Superior temporal gyrus (tissue), 1 donor: ENCODE measurements around the gene MYLK4.
A peak's percentile ranks its signal among the peaks of the same experiment; 100 is the strongest.
"Not testable (repeated sequence)": the region's sequence is repeated elsewhere in the genome, so short reads cannot be mapped to it uniquely, and the experiment has no call there.

Source experiments
- DNase-seq: peaks from one replicate; pipeline ENCODE4 v3.0.0-alpha.2; 2016; ENCODE audit errors: extremely low spot score

MYLK4 gene

DNA sequence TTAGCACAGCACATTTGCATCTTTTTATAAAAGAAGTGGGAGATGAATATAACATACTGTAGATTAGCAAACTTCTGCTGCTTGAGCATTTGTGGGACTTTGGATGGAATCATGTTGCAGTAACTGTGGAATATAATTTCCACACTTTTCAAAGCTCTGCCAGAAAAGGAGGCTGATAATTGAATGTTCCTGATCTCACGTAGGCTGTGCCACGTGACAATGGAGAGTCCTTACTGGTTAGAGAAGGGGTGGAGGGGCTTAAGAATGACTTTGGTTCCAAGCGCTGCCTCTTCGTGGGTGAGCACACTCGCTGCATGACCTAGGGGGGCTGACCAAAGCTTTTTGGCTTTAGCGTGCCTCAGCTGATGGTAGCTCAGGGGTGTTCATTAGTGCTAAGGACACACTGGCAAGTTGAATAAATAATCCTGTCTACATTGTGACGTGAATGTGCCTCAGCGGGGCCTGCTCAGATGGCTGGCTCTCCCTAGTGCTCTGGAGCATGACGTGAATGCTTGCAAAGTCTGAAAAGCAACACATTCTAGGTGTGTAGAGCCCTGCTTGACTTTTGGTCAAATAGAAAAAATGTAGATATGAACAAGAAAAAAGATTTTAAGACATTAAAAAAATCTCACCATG is 29.5 kb upstream of the MYLK4 start:
- DNase-seq = no peak

DNA sequence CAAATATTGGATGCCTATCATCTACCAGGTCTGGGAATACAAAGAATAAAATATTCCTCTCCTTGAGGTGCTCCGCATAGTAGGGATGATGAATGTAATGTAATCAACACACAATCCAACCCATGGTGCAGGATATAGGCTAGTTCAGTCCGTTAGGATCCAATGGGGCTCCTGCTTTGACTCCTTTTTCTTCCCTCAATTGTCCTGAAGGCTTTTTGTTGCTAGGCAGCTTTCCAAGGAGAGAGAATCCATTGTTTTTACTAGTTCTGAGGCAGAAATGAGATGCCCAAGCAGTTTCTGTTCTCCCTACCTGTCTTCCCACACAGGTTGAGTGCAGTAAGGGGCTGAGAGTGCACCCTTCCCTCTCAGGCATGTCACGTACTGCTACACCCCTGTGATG is 26.5 kb upstream of the MYLK4 start:
- DNase-seq = no peak

DNA sequence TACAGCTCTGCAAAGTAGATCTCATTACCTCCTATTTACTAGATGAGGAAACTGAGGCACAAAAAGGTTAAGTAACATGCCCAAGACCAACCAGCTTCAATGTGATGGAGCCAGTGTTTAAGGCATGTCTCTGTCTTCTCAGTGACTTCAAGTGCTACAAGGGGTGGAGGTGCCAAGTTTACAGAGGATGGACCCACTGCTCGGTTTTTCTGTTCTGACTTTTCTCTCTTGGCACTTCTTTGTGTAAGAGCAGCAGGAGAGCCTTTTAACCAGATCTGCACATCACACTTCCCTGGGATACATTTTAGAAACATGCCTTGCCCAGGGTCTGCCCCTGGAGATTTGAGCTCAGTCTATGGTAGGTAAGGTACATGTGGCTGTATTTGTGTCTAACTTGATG is 24.3 kb upstream of the MYLK4 start:
- no peak for DNase-seq

DNA sequence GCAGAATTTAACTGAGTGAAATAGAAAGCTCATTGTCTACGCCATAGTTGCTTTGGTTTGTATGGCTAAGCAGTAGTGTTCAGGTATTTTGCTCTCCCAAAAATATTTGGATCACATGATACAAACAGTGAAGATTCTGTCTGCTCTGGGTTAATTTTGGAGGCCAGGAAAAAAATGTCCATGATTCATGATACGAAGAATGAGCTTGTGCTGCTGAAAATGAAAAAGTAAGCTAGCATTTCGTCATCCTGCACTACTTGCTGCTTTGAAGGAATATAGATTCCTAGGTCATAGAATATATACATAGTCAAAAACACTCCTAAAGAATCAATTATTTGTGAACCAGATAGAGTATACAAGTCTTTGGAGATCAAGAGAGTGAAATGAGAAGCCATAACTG is 22.7 kb upstream of the MYLK4 start:
- DNase-seq = no peak

DNA sequence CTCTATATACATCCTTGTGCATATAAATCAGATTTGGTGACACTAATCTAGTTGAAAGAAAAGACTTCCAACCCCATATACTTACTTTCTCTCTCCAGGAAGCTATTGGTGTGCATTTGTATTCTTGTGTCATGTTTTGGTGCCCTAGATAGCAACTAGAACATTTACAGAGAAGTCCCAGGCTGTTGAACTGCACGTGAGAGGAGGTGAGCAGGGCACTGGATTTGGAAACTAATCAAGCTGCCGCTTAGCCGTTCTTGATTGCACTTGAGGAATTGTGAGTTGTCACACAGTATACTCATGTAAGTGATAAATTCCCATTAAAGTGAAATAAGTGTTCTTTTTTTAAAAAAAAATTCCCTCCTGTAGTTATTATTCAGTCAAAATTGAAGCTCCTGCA is 22.1 kb upstream of the MYLK4 start:
- DNase-seq = no peak

GRCh38 chr6:2771079-2771478 is 20.4 kb upstream of the MYLK4 start:
- no peak for DNase-seq

DNA sequence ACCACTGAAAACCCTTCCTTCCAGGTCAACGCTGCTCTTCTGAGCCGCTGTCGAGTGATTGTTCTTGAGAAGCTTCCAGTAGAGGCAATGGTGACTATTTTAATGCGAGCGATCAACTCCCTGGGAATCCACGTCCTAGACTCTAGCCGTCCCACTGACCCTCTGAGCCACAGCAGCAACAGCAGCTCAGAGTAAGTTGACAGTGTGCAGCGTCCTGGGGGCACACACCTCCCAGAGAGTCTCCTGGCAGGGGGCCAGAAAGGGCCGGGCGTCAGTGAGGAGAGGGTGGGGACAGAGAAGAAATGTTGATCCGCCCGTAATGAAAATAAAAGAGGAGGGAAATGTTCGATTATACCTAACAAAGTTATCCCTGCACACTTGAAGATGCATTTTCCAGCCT is 19.4 kb upstream of the MYLK4 start:
- no peak for DNase-seq

DNA sequence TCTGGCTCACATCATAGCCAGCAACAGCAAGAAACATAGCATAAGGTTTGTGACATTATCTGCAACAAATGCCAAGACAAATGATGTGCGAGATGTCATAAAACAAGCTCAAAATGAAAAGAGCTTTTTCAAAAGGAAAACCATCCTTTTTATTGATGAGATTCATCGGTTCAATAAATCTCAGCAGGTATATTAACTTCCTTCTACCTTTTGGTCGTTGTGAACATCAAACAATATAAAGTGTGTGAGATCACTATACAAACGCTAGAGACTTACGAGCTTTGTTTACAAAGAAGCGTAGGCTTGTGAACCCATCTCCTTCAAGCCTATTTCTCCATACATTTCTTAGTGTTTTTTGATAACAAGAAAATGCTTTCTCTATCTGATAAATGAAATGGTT is 18.0 kb upstream of the MYLK4 start:
- DNase-seq = no peak

GRCh38 chr6:2767657-2768524 is 17.2 kb upstream of the MYLK4 start:
- DNase-seq = no peak

DNA sequence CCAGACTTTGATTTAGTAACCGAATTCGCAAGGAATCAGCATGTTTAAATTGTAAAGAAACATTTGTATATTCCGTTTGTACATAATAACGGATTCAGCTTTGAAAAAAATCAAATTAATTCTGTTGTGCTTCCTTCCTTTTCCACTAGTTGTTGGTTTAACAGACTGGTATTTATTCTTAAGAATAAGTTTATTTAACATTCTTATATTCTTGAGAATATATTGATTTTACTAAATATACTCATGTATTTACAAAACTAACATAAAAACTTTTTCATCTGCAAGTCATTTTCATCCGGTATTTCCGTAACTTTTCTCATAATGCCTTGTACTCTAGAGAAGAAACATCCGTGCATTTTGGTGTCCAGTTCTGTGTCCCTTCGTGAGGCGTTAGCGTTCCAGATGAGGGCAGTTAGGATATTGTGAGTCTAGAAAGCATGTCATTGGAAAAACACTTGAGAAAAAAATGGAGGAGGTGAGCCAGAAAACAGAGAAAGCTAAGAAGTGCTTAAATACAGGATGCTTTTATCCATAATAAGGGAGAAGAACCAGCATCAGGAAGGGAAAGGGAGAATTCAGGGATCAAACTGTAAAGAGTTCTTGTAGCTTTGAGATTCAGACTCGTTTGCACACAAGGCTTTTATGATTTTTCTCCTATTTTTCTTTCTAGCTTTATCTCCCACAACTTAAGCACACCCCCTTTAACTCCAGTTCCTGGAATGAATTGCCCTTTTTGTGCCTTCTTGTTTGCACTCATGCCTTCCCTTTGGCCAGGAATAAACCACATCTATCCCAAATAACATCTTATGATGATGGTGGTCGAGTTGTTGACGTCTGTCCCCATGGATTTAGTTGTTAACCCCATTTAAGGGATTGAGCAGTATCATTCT is 16.3 kb upstream of the MYLK4 start:
- peak; percentile 50 for DNase-seq

- no peak for DNase-seq
These were observed 15.4 kb upstream of the MYLK4 start for GRCh38 chr6:2765896-2766766.

GRCh38 chr6:2765166-2765895 is 14.6 kb upstream of the MYLK4 start, which contains the start of gene WRNIP1:
Gene WRNIP1 (plus strand): TSS chr6:2765393. CDS start chr6:2765623, 230 bp downstream.
- DNase-seq = peak; percentile 99

DNA sequence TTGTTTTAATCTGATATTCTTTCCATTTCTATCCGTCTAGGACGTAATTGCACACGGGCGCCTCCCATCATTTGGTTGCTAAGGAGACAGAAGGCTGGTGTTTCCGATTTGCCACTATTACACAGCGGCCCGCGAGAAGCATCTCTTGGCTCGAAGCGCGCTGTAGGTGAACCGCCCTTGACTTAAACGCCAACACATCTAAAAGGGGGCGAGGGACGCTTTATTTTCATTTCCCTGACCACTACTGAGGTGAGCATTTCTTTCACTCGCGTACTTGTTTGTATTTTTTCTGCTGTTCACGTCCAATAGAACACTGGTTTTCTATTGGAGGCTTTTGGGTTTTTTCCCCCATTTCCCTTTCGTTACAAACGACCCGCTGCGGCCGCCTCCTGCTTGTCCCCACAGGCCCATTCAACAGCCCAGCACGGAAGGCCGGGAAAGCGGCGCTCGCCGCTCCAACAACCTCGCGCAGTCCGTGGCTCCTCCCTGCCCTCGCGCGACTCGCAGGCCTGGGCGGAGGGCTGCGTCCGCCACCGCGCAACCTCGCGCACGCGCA is 14.0 kb upstream of the MYLK4 start:
- DNase-seq = peak; percentile 83

DNA sequence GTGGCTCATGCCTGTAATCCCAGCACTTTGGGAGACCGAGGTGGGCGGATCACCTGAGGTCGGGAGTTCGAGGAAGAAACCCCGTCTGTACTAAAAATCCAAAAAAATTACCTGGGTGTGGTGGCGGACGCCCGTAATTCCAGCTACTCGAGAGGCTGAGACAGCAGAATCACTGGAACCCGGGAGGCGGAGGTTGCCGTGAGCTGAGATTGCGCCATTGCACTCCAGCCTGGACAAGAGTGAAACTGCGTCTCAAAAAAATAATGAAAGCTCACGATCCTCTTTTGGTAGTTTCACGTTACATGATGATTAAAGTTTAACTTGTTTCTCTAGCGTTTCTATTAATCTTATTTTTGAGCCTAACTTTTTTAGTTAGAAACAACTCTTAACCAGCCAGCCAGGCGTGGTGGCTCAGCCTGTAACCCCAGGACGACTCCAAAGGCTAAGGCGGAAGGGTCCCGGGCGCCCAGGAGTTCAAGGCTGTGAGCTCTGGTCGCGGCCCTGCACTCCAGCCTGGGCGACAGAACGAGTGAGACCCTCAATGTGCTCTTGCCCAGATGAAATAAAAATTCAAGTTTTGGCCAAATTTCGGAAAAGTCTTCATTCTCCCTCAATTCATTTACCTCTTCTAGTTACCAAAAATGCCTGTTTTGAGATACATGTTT is 13.3 kb upstream of the MYLK4 start:
- no peak for DNase-seq

GRCh38 chr6:2763345-2763841 is 12.7 kb upstream of the MYLK4 start:
- no peak for DNase-seq

- DNase-seq = not testable (repeated sequence)
These were observed 12.1 kb upstream of the MYLK4 start for GRCh38 chr6:2762868-2763267.

DNA sequence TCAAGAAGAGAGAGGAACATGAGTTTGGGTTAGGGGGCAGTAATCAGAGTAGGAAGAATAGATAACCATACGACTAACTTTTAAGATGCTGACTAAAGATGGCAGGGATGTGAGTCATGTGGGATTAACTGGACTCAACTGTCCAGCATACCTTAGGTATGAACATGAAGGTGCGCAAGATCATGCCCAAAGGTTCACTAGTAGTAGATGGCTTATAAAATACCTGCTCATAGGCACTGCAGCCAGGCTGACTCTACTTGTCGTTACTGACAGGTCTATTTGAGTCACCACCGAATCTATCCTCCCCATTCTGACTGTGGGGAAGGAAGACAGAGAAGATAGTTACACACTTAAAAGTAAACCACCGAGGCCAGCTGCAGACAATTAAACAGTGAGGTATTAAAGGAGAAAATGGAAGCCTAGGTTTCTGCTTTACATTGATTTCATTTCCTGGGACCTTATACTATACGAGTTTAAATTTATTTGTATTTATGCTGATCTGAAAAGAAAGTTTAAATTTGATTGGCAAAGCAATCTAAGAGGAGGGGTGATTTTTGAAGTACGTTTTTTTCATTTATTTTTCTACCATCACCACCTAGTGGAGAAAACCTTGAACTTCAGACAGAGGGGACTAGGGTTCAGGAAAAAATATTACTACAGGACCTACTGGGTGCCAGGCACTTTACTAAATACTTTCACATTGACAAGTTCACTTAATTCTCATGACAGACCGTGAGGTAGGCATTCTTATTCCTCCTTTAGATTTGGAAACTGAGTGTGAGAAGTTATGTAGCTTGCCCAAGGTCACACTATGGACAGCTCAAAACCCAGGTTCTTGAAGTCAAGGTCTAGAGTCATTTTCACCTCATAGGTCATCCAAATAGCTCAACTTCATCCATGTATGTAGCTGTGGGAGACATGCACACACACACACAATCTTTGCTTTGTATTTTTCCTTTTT is 10.4 kb upstream of the MYLK4 start:
- no peak for DNase-seq

- no peak for DNase-seq
These were observed 8.3 kb upstream of the MYLK4 start for GRCh38 chr6:2758980-2759379.
